Measurements from ENCODE around the gene DIP2C.
"Not testable (repeated sequence)": the region's sequence is repeated elsewhere in the genome, so short reads cannot be mapped to it uniquely, and the experiment has no call there.

DIP2C gene

GRCh38 chr10:314381-314780, 375.1 kb downstream of the DIP2C start:
- DNase-seq = no peak

DNA sequence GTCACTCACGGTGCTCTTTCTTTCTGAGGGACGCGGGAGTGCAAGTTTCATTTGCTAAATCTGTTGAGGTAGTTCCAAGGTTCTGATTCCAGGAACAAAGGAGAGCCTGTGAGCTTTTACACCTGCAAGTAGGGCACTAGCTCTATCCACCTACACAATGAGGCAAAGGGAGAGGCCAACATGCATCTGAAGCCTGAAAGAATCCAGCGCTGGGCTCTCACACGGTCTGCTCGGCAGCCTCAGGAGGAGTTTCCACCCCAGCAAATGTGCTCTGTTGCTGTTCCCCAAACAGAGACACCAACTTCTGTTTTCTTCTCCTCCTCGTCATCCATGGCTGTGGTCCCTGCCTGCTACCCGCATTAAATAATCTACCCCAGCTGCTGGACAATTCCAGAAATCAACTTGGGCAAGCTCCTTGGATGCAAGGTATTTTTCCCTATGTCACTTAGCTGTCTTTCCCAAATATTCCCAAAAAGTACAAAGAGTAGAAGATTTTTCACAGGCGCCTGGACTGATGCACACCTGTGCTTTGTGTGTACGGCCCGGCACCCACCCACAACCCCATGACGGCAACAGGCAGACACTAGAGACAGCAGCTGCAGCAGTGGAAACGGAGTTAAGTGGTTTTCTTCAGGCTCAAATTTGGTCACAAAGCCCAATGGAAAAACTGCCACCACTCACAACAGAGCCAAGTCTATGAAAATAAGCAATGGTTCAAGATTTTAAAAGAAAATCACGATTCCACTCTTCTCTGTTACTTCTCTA, 377.4 kb downstream of the DIP2C start:
- DNase-seq = no peak

DNA sequence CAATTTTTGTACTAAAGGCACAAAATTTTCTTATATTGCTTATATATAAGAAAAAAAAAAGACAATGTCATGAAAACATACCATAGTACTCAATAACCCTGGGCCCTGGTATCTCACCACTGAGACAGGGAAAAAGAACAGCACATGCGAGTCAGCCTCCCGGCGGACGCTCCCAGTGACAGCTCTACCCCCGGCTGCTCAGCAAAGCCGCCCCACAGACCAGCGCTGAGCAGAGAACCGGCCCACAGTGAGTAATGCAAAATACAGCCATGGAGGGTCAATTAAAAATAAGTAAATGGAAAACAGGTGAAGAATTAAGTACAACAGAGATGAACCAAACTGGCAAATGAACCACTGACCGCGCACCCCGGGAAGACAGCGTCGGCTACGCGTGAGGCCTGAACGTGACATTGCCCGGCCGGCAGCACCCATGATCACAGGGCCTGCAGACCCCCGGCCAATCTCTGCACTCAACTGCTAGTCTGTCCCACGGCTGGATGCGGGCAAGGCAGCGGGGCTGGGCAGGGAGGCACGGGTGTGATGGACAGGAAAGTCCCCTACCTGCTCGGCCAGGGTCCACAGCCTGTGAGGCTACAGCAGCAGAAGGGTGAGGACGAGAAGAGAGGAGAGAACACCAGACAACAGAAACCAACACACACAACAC, 378.4 kb downstream of the DIP2C start:
- peak; percentile 66 for DNase-seq

GRCh38 chr10:310371-310770, 379.1 kb downstream of the DIP2C start:
- no peak for DNase-seq

DNA sequence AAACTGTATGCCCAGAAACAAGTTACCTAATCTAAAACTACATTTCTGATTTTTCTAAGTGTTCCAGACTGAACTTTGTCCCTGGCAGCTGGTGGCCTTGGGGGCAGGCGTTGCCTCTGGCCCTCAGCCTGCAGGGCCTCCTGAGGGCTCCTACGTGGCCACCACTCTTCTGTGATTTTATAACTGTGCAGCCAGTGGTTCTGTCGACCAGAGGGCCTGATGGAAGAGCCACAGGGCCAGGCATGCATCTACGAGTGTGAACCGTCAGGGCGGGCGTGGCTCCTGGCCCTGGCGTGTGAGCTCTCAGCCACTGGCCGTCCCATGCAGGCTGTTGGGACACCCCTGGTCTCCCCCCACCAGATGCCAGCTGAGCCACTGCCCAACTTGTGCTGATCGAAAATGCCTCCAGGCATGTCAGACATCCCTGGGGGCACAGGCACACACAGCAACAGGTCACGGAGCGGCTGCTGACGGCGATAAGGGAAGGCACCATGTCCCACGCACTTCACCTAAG, 380.8 kb downstream of the DIP2C start:
- no peak for DNase-seq

DNA sequence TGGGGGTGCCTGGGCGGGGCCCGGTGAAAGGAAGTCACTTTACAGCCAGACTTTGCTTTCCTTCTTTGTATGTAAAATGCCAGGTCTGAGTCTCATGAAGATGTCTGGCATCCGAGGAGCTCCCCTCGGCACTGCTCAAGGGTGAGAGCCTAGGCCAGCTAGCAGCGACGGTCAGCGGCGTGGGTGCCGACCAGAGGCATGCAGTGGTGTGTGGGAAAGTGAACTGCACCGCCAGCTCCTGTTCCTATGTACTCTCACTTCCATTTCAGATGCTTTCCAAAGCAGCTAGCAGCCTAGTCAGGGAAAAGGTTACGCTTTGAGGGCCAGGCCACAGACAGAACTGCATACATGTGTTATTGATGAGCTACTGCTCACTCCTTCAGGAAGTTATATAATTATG, 381.4 kb downstream of the DIP2C start:
- DNase-seq = no peak

DNA sequence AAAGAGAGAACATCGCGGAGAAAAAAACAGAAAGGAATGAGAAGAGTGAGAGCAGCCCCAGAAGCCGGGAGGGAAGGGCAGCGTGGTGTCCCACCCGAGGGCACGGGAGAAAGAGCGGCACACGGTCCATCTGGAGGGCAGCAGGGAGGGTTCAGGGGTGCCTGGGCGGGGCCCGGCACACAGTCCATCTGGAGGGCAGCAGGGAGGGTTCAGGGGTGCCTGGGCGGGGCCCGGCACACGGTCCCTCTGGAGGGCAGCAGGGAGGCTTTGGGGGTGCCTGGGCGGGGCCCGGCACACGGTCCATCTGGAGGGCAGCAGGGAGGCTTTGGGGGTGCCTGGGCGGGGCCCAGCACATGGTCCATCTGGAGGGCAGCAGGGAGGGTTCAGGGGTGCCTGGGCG, 381.8 kb downstream of the DIP2C start:
- DNase-seq = no peak

DNA sequence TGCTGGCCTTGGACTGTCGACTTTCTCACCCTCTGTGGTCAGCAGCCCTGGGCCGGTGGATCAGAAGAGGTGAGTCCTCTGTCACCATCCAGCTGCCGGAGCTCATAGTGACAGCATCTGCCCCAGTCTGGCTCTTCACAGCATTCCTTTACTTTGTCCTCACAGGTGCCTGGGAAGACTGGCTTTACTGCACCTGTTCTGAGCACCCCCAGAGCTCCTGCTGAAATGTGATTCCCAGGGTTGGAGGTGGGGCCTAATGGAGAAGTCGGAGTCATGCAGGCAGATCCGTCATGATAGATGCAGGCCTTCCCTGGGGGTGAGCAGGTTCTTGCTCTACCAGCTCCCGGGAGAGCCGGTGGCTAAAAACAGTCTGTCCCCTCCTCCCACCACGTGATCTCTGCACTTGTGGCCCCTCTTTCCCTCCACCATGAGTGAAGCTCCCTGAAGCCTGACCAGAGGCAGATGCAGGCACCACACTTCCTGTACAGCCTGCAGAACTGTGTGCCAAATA, 382.7 kb downstream of the DIP2C start:
- no peak for DNase-seq

- DNase-seq = peak; percentile 45
These were observed 383.3 kb downstream of the DIP2C start for GRCh38 chr10:306007-306674.

DNA sequence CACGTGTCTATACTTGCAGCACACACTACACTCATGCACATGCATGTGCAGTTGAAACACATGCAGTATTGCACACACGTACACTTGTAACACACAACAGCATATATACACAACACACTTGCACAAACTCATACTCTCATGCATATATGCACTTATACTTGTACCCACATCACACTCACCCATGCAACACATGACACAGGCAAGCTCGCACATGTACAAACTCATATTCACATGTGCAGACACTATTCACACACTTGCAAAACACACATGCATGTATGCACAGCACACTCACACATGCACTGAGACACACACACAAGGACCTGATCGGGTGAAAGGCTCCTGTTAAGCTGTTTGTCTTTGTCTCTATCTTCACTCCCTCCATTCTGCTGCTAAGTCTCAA, 384.4 kb downstream of the DIP2C start:
- no peak for DNase-seq

DNA sequence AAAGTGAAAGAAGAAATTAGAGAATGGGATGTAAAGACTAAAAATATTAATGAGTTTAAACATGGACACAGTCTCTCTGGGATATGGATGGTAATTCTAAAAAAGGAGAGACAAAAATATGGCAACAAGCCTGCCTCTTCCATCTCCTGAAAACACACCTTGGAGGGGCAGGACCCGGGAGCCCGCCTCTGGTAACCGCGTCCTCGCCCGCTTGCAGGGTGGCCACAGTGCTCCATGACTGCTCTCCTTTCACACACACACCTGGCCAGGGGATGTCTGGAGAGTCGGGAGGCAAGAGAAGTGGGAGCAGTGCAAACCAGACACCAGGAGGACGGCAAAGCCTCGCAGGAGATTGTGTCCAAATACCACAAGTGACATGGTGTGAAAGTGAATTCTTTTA, 387.9 kb downstream of the DIP2C start:
- DNase-seq = no peak

DNA sequence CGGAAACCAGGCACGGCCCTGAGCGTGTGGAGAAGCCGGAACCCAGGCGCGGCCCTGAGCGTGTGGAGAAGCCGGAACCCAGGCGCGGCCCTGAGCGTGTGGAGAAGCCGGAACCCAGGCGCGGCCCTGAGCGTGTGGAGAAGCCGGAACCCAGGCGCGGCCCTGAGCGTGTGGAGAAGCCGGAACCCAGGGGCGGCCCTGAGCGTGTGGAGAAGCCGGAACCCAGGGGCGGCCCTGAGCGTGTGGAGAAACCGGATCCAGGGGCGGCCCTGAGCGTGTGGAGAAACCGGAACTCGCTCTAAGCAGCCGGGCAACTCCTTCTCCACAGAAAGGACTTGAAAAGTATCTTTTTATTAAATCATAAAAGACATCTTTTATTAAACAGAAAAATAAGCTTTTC, 388.9 kb downstream of the DIP2C start:
- not testable (repeated sequence) for DNase-seq

DNA sequence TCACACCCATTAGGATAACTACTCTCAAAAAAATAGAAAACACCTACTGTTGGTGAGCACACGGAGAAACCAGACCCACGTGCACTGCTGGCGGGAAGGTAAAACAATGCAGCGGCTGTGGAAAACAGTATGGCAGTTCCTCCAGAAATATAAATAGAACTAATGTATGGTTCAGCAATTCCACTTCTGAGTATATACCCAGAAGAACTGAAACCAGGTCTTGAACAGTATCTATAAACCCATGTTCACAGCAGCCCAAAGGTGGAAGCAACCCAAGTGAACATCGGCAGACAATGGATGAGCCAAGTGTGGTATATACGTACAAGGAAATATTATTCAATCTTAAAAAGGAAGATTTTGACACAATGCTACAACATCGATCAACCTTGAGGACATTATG, 389.5 kb downstream of the DIP2C start:
- DNase-seq = no peak

GRCh38 chr10:299512-299911, 390.0 kb downstream of the DIP2C start:
- no peak for DNase-seq

- DNase-seq = no peak
These were observed 391.4 kb downstream of the DIP2C start for GRCh38 chr10:298033-298432.

DNA sequence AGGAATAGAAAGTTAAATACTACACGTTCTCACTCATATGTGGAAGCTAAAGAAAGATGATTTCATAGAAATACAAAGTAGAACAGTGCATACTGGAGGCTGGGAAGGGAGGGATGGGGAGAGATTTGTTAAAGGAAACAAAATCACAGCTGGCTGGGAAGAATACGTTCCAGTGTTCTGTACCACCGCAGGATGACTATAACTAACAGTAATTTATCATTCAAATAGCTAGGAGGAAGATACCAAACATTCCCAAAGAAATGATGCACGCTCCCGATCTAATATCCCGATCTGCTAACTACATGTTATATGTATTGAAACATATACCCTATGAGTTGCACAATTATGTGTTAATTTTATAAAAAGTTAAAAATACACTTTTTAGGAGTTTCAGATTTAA, 391.9 kb downstream of the DIP2C start:
- DNase-seq = peak; percentile 79

- DNase-seq = no peak
These were observed 395.8 kb downstream of the DIP2C start for GRCh38 chr10:293636-294035.

GRCh38 chr10:290026-290725, 399.3 kb downstream of the DIP2C start:
- peak; percentile 30 for DNase-seq

GRCh38 chr10:289581-289980, 399.9 kb downstream of the DIP2C start:
- no peak for DNase-seq

DNA sequence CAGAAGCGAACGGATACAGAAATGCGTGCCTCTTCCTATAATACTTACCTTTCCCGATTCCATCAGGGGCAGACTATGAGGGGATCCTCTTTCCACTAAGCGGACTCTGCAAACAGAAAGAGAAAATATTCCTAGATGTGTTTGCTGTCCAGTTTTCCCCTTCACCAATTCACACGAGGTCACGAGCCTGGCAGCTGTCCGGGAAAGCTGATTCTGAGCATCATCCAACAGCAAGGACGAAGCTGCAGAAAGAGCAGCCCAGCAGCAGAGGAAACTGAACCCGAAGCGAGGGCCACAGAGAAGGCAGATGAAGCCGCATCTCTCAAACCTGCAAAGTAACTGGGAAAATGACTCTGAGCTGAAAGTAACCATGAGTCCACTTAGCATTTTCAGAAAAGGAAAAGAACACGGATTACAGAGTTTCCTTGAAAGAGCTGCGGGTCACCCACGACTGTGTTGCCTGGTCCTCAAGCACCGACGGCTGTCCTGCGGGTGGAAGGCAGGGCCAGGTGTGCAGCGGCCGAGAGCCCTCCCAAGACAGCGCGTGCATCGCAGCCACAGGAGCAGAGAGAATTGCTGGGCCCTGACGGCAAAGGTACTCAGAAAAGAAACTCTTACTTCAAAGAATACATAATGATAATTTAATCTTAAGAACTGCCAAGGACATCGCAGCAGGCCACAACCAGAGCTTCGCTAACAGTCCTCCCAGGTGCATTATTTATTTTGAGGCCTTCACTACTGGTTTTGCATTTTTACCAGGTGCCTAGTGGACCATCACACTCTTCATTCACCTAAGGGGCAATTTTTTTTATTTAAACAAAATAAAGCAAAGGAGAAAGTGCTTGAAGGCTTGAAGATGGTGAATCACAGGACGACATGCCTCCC, 400.9 kb downstream of the DIP2C start:
- no peak for DNase-seq

DNA sequence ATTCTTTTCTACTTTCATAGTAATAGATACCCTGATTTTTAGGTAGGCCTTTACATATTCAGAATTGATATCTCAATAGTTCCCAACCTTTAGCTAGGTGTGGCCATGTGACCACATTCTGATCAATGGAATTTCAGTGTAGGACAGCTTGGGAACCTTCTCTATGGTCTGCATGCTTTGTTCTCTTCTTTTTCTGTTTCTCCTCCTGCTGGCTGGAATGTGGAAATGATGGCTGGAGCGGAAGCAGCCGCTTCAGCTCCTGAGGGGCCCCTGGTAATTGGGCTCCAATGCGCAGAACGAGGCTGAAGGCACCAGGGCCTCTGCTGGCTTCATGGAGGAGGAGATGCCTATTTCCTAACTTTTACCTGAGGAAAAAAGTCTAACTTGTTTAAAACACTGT, 401.7 kb downstream of the DIP2C start:
- DNase-seq = peak; percentile 27
